ENCODE measurements around the gene SCN9A. TPM values are rescaled to one million over a fixed set of nuclear protein-coding genes. Genes with fewer than 3 reads are reported as not detected.

The SCN9A gene
- total RNA-seq, 1 experiment from 2014 or later = 1.3 TPM

- Histone ChIP-seq H3K27ac (ENCODE audit: insufficient read length, low read depth, low read length) (no peak overlapping the region), H4K5ac (ENCODE audit: insufficient read length, low read depth, low read length) (no peak overlapping the region), H3K4ac (ENCODE audit: low read depth, low read length) (no peak overlapping the region), H3K9ac (ENCODE audit: extremely low read depth, insufficient read length, low read length) (no peak overlapping the region), H2BK20ac (ENCODE audit: low read depth, low read length, poor library complexity, severe bottlenecking) (no peak overlapping the region), H3K23me2 (ENCODE audit: insufficient read length, low read depth, low read length, poor library complexity, severe bottlenecking) (no peaks in the 10 kb centered on the region), H4K91ac (ENCODE audit: insufficient read length, low read depth, low read length) (no peak overlapping the region), H3K56ac (ENCODE audit: insufficient read length, low read depth, low read length) (no peak overlapping the region), H3T11ph (ENCODE audit: low read length) (no peak overlapping the region), H3K4me2 (ENCODE audit: insufficient read depth, insufficient read length, low read length) (no peak overlapping the region), H2BK12ac (ENCODE audit: insufficient read length, low read depth, low read length) (no peak overlapping the region), H3K9me3 (ENCODE audit: control insufficient read depth, low read depth, low read length) (no peaks in the 10 kb centered on the region), H4K20me1 (ENCODE audit: control insufficient read depth, insufficient read depth, insufficient read length) (no peaks in the 10 kb centered on the region), H2AFZ (ENCODE audit: low read length) (no peak overlapping the region), H2BK5ac (ENCODE audit: insufficient read length, low read length) (no peak overlapping the region), H4K8ac (replicated peaks; ENCODE audit: insufficient read length, low read depth, low read length) (no peak overlapping the region), H3K79me1 (ENCODE audit: insufficient read depth, low read depth, low read length, poor library complexity, severe bottlenecking) (no peaks in the 10 kb centered on the region), H3K27me3 (ENCODE audit: insufficient read depth, low read length) (no peaks in the 10 kb centered on the region), H2BK15ac (ENCODE audit: low read depth, low read length) (no peak overlapping the region), H3K23ac (ENCODE audit: insufficient read length, low read depth, low read length) (no peak overlapping the region), H3K79me2 (ENCODE audit: insufficient read depth, low read length) (no peaks in the 10 kb centered on the region), H2BK120ac (ENCODE audit: low read depth, low read length, poor library complexity, severe bottlenecking) (no peak overlapping the region), H3K4me1 (ENCODE audit: insufficient read depth, low read length) (no peaks in the 10 kb centered on the region), H2AK5ac (ENCODE audit: insufficient read length, low read length) (no peak overlapping the region), H3K18ac (ENCODE audit: insufficient read length, low read depth, low read length) (no peak overlapping the region), H3K14ac (ENCODE audit: insufficient read depth, low read length) (no peak overlapping the region)
- Mint-ChIP-seq H3K27ac (no peak overlapping the region), H3K27me3 (ENCODE audit: low read depth) (no peaks in the 10 kb centered on the region), H3K4me3 (no peak overlapping the region), H3K4me1 (peaks cover 0 to 5% of the 10 kb centered on the region in 2 experiments; a peak in 3 of 4 replicates), H3K36me3 (ENCODE audit: insufficient read depth in 1 of 3, low read depth in 3 of 3) (no peaks in the 10 kb centered on the region), H3K9me3 (no peaks in the 10 kb centered on the region)
- TF ChIP-seq CTCF (conservative IDR thresholded peaks at IDR 0.05) = no peak
- DNase-seq = no peak
Observed at GRCh38 chr2:166257859-166258258, 117.9 kb downstream of the SCN9A start.

All from H9 (cell line).